GM21447 (cell line): Measurements from ENCODE around the gene OR1E1.
"Not testable (repeated sequence)": the region's sequence is repeated elsewhere in the genome, so short reads cannot be mapped to it uniquely, and the experiment has no call there.

Experiments used
- ATAC-seq: cut with Tn5 transposase; IDR thresholded peaks from one replicate; pipeline ENCODE4 v1.9.1; 2021; ENCODE audit not compliant: unreplicated experiment

Gene OR1E1, protein sequence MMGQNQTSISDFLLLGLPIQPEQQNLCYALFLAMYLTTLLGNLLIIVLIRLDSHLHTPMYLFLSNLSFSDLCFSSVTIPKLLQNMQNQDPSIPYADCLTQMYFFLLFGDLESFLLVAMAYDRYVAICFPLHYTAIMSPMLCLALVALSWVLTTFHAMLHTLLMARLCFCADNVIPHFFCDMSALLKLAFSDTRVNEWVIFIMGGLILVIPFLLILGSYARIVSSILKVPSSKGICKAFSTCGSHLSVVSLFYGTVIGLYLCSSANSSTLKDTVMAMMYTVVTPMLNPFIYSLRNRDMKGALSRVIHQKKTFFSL

DNA sequence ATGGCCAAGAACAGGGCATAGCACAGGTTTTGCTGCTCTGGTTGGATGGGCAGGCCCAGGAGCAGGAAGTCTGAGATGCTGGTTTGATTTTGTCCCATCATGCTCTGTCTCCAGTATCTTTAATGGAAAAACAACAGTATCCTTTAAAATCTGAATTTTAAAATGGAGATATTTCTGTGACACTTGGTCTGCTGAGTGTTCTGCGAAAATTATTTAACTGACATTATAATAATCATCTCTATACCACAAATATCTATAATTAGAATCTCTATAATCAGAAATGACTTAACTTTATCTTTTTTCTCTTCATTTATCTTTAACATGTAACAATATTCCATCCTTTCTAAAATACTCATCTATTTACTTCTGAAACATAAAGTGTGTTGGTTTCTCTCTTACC lies at the start of gene OR1E1:
TSS of gene OR1E1 (minus strand) at position 101 of the 400 bp plus-strand sequence. CDS start at position 101, 0 bp downstream.
- ATAC-seq, result no peak

- no peak for ATAC-seq
These were observed 49.4 kb upstream of the OR1E1 start for GRCh38 chr17:3447625-3448024.

DNA sequence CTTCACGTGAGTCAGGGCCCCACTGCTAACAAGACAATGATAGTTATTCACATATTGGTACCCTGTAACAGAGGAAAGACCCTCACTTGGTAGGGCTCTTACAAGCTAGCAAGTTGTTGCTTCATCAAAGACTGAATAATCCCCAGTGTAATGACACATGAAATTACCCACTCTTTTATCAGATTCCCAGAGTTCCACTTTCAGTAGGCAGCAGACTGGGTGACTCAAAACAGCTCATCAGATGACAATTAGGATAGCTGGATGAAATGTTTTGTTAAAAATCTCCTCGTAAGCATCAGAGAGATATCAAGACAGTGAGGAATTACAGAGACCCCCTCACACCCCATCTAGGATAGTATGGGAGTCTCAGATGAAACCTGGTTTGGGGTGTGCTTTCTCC lies 42.2 kb upstream of the OR1E1 start:
- ATAC-seq, result no peak

GRCh38 chr17:3438368-3438767 lies 40.2 kb upstream of the OR1E1 start:
- no peak for ATAC-seq

DNA sequence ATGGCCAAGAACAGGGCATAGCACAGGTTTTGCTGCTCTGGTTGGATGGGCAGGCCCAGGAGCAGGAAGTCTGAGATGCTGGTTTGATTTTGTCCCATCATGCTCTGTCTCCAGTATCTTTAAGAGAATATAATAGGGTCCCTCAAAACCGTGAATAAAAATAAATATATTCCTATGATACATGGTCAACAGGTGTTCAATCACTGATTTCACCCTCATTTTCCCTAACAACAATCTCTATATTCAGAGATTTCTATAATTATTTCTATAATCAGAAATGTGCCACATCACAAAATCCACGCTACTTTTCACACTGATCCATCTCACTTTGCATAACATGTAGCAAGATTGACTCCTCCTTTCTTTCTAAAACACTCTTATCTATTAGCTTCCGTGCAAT lies 35.5 kb upstream of the OR1E1 start, which contains the start of gene OR1E2:
TSS of gene OR1E2 (minus strand) at position 101 of the 400 bp plus-strand sequence. CDS start at position 101, 0 bp downstream.
- ATAC-seq, result no peak

- ATAC-seq, result not testable (repeated sequence)
These were observed 35.0 kb upstream of the OR1E1 start for GRCh38 chr17:3433215-3433614.

DNA sequence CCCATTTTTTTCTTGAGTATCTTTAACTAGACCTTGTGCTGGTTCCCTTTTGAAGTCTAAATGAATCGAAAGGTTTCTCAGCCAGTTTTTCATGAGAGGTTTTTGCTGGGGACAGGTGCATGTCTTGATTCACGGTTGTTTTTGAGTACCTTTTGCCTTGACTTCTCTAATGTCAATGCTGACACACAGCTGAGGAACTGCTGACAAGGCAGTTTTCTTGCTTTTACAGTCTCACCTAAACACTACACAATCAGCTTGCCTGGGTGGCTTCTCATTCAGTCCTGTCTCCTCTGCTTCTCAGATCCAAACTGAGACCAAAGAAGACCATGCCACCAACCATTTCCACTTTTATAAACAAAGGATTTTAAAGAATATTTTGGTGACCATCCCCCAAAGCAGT lies 20.0 kb upstream of the OR1E1 start:
- ATAC-seq, result no peak

- no peak for ATAC-seq
These were observed 17.4 kb upstream of the OR1E1 start for GRCh38 chr17:3415610-3416009.

GRCh38 chr17:3412216-3412615 lies 14.0 kb upstream of the OR1E1 start:
- not testable (repeated sequence) for ATAC-seq

DNA sequence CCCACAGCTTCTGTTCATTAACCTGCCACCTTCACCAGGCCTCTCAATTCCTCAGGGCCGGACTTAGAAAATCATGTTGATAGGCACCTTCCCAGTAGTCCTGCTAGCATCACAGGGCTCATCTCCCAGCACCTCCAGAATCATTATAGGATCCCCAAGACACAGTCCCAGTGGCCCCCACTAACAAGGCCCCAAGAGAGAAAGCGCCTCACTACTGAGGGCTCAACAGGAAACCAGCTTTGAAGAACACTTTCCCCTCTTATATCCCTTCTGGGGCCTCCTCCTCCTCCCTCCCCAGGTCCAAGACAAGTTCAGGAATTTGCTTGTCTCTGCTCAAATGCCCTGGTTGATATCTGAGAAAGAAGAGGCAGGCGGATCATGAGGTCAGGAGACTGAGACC lies 12.9 kb upstream of the OR1E1 start, which contains the start of gene OR3A3:
TSS of gene OR3A3 (plus strand) at position 301 of the 400 bp plus-strand sequence.
- no peak for ATAC-seq

DNA sequence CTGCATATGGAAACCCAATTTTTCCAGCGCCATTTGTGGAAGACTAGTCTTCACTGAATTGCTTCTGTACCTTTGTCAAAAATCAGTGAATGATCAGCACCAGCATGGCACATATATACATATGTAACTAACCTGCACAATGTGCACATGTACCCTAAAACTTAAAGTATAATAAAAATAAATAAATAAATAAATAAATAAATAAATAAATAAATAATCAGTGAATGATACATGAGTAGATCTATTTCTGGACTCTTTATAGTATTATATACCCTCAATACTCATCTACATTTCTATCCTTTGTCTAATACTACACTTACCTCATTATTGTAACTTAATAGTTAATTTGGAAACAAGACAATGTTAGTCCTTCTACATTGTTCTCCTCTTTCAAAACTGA lies 5.6 kb upstream of the OR1E1 start:
- not testable (repeated sequence) for ATAC-seq

- ATAC-seq, result no peak
These were observed 3.6 kb upstream of the OR1E1 start for GRCh38 chr17:3401786-3402185.

DNA sequence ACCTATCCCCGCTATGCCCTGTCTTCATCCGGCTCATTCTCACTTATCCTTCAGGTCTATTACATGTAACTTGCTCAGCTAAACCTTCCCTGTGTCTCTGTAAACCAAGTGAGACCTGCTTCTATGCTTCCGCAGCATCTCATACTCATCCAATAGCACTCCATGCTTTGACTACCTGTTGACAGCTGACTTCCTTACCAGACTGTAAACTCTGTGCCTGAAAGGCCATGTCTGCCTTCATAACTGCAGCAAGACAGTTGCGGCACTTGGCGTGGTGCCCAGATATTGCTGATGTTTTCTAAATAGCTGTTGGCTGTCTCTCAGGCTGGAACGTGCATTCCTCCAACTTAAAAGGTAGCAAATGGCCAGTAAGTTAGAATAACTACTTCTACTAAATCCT lies 1.8 kb upstream of the OR1E1 start:
- no peak for ATAC-seq

DNA sequence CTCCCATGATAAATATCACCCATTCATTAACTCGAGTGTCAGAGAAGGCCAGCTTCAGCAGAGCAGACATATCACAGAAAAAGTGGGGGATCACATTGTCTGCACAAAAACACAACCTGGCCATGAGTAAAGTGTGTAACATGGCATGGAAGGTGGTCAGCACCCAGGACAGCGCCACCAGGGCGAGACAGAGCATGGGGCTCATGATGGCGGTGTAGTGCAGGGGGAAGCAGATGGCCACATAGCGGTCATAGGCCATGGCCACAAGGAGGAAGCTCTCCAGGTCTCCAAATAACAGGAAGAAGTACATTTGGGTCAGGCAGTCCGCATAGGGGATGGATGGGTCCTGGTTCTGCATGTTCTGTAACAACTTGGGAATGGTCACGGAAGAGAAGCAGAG lies 409 bp downstream of the OR1E1 start:
- ATAC-seq, result not testable (repeated sequence)

DNA sequence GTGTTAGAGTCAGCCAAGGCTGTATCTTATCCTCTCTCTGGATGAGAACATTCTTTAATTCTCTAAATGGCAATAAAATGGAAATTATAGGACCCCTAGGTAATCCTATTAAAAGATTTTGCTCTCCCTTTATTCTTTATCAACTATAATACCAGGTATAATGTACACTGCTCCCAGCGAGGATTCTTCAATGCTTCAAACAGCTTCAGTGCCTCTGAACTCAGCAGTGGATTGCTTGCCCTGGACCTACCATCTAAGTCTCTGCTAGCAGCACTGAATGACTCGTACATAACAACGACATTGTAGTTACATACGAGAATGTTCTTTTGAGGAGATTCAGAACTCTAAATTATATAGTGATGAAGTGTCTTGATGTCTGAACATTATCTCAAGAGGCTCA lies 8.4 kb downstream of the OR1E1 start:
- no peak for ATAC-seq

GRCh38 chr17:3385869-3386816 lies 12.1 kb downstream of the OR1E1 start, which contains the start of gene OR3A2:
Gene OR3A2 (minus strand): TSS chr17:3386308.
- no peak for ATAC-seq

- ATAC-seq, result no peak
These were observed 16.3 kb downstream of the OR1E1 start for GRCh38 chr17:3381957-3382356.

- no peak for ATAC-seq
These were observed 19.9 kb downstream of the OR1E1 start for GRCh38 chr17:3378321-3378720.

DNA sequence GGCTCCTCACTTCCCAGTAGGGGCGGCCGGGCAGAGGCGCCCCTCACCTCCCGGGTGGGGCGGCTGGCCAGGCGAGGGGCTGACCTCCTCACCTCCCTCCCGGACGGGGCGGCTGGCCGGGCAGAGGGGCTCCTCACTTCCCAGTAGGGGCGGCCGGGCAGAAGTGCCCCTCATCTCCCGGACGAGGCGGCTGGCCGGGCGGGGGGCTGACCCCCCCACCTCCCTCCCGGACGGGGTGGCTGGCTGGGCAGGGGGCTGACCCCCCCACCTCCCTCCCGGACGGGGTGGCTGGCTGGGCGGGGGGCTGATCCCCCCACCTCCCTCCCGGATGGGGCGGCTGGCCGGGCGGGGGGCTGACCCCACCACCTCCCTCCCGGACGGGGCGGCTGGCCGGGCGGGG lies 27.0 kb downstream of the OR1E1 start:
- ATAC-seq, result not testable (repeated sequence)
